GM18499 (cell line): Measurements from ENCODE around the gene SCNM1.
A peak's percentile ranks its signal among the peaks of the same experiment; 100 is the strongest.
"Not testable (repeated sequence)": the region's sequence is repeated elsewhere in the genome, so short reads cannot be mapped to it uniquely, and the experiment has no call there.

Experiments used
- ATAC-seq: cut with Tn5 transposase; IDR thresholded peaks from one replicate; pipeline ENCODE4 v1.9.1; 2021; ENCODE audit warnings: moderate number of reproducible peaks; ENCODE audit not compliant: insufficient read depth, unreplicated experiment

SCNM1 gene

DNA sequence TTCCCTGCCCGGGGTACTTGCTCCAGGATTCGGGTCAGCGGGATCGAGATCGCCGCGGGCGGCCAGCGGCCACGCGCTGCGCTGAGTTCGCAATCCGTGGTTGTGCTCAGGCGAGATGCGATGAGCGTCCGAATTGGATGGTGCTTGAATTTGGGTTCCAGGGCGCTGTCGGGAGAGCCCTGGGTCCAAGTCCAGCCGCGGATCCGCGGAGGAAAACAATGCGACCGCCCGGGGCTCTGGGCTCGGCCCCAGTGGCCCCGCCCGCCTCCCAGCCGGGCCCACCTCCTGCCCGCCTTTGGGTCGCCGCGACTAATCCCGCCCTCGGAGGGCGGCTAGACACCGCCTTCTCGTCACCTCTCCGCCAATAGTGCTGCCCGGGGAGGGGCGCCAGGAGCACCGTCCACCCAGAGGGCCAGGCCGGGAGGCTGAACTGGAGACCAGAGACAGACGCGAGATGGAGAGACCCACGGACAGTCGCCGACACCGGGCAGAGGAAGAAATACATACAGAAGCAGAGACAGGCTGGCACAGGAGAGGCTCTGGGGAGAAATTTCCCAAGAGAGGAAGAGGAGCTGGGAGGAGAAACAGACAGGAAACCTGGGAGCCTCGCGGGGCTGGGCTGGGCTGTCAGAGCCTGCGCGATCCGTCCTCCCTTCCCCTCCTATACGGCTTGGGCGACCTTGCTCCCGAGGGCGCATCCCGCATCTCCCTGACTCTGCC, 19.4 kb upstream of the SCNM1 start, which contains the start of gene SEMA6C:
Gene SEMA6C, minus strand, starts transcription at position 220 of the 720 bp plus-strand sequence. CDS start 4,010 bp downstream, outside the sequence.
- ATAC-seq: peak; percentile 68

GRCh38 chr1:151147132-151147503, 18.8 kb upstream of the SCNM1 start:
- ATAC-seq: no peak

- ATAC-seq: no peak
Observed at GRCh38 chr1:151147665-151148064, 18.3 kb upstream of the SCNM1 start.

- ATAC-seq: no peak
Observed at GRCh38 chr1:151156515-151156819, 9.5 kb upstream of the SCNM1 start, which contains the start of gene TNFAIP8L2. TSS of gene TNFAIP8L2 (plus strand) at chr1:151156649. CDS start at chr1:151158698, 2,049 bp downstream.

- ATAC-seq: no peak
Observed at GRCh38 chr1:151157067-151157531, 8.8 kb upstream of the SCNM1 start.

DNA sequence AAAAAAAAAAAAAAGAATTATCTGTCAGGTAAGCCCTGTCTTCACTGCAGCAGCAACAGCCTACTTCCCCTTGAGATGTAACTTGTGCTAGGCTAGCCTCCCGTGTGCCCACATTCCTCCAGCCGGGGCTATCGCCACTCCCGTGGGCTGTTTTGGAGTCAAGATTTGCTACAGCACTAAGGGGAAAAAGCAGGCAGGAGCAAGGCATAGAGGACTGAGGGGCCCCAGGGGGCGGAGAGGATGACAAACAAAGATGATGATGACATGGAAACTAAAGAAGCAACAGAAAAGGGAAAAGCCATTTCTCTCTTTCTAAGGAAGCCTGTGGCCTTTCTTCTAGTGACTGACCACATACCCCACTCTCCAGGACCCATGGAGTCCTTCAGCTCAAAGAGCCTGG, 7.6 kb upstream of the SCNM1 start:
- ATAC-seq: no peak

- ATAC-seq: no peak
Observed at GRCh38 chr1:151158751-151159251, 7.1 kb upstream of the SCNM1 start.

DNA sequence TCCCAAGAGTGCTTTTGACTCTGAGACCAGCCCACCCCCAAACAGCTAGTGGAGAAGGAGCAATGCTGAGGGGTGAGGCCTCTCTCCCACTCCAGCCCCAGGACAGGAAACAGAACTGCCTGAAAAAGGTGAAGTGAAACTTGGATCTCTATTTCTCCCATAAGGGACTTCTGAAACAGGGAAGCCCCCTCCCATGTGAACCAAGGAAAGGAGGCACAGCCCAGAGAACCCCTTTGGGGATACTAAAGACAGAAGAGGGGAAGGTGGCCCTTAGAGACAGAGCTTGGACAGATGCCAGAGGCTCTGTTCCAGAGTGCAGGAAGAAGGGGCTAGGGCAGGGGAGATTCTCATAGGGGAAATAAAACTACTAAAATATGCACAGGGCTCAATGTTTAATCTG, 6.6 kb upstream of the SCNM1 start:
- no peak for ATAC-seq

DNA sequence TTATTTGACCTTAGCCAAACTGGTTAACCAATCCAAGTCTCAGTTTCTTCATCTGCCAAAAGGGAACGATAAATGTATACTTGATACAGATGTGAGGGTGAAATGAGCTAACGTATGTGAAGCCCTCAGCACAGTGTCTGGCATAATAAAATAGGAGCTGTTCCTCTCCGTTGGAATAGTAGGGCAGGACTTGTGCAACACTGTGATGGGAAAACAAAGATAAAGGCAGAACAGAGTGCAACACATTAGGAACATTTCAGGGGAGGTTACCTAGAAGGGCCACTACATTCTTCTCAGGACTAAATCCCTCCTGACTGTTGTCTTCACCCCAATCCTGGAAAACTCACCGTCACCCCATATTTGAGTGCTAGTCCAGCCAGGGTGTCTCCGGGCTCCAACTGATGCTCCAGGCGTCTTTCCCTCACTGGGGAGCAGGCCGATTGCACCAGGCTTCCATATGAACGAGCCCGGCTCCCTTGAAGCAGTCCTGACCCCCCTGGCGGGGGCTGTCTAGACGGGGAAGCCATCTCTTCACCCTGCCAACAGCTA, 1.1 kb upstream of the SCNM1 start:
- no peak for ATAC-seq

- ATAC-seq: no peak
Observed at GRCh38 chr1:151165281-151165737, 635 bp upstream of the SCNM1 start.

GRCh38 chr1:151166505-151166956, 587 bp downstream of the SCNM1 start:
- no peak for ATAC-seq

DNA sequence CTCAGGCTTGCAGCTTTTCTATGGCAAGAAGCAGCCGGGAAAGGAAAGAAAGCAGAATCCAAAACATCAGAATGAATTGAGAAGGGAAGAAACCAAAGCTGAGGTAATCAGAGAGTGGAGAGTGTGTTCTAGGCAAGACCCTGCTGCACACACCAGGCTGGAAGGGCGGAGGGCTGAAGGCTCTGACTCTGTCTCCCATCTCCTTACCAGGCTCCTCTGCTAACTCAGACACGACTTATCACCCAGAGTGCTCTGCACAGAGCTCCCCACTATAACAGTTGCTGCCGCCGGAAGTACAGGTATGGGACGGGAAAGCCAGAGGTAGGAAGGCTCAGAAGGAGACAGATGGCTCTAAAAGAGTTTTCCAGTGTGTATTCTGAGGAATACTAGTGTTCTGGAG, 1.2 kb downstream of the SCNM1 start:
- no peak for ATAC-seq

- ATAC-seq: no peak
Observed at GRCh38 chr1:151171190-151171589, 5.2 kb downstream of the SCNM1 start.

GRCh38 chr1:151175041-151175741, 9.2 kb downstream of the SCNM1 start:
- no peak for ATAC-seq

DNA sequence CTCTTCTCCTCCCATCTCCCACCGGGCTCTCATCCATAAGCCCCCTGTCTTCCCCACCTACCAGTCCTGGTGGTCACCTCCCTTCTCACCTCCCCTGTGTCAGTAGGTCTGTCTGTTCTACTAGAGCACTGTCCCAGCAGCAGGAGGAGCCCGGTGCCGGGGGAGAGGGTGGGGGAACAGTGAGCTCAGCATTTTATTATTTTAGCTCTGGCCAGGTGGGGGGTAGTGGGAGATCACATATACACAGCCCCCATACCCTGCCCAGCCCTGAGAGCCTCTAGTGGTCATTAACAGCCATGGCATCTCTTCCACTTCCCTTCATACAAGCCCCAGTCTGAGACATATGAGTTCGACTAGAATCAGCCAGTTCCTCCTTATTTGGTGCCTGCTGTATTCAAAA, 9.9 kb downstream of the SCNM1 start, which contains the start of gene TMOD4:
Gene TMOD4, minus strand, starts transcription at position 119 of the 400 bp plus-strand sequence. CDS start 1,106 bp downstream, outside the sequence.
- ATAC-seq: no peak

GRCh38 chr1:151176514-151177045, 10.6 kb downstream of the SCNM1 start:
- ATAC-seq: no peak

DNA sequence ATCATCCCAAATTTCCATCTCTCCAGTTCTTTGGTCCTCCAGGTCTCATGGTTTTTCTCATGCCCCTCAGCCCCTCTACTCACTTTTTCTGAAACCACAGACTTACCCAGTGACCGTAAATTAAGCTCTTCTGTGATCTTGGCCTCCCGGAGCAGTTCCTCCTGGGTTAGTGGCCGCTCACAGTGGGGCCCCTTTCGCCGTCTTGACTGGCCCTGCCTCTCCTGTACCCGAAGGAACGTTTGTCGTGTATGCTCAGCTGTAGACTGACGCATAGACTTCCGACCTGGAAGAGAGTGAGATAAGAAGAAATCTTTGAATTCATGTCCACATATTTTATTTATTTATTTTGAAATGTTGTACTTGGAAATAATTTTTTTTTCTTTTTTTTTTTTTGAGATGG, 18.3 kb downstream of the SCNM1 start:
- no peak for ATAC-seq

GRCh38 chr1:151187205-151187604, 21.3 kb downstream of the SCNM1 start:
- no peak for ATAC-seq

DNA sequence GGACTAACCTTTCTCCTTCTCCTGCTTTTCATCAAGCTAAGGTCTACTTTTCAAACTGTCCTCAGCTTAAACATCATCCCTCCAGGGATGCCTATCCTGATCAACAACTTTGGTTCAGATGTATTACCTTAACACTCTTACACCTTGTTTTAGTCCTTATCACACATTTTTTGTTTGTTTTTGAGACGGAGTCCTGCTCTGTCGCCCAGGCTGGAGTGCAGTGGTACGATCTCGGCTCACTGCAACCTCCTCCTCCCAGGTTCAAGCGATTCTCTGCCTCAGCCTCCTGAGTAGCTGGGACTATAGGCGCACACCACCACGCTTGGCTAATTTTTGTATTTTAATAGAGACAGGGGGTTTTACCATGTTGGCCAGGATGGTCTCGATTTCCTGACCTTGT, 22.7 kb downstream of the SCNM1 start:
- ATAC-seq: not testable (repeated sequence)

DNA sequence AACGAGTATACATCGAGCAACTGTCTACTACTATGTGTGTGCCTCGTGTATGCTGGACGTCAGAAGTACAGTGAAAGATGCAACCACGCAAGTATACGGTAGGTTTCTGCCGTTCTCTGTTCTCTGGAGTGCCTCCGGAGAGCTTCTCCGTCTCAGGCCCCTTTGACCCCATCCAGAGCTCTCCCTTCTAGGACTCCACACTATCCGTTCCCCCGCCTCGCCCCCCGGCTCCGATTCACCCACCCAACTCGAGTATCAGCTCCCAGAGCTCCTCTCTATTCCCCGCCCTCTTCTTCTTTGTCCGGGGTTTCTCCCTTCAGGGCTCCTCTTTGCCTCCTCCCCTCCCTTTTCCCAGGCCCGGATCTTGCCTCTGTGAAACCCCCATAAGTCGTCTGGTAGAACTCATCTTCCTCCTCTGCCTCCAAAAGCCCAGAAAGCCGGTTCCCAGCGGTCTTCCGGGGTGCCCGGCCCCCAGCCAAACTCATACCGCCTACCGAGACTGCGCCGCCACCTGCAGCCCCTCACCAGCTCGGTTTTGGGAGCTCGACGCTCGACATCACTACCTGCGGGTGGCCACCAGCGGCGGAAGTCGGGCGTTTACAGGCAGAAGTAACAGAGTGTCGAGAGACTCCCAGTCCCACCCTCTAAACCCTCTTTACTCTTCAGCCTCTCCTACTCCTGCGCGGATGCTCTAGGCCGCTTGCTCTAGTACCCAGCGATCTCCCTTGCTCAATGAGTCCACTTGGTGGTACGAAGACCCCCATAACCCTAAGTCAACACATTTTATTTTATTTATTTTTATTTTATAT, 23.9 kb downstream of the SCNM1 start, which contains the start of gene VPS72:
Gene VPS72, minus strand, starts transcription at position 561 of the 809 bp plus-strand sequence. Its CDS starts 76 bp downstream, at position 485.
- peak; percentile 67 for ATAC-seq
